SU-DHL-6 (cell line): ENCODE measurements around the gene PDK4.

ENCODE experiments used
- H2AFZ ChIP-seq: fragments of 200-600 bp; sonication (generic); 2 replicates; pipeline ENCODE4 v1.6.1; 2014; ENCODE audit warnings: low read depth, mild to moderate bottlenecking, moderate library complexity, mixed read lengths, antibody characterized with exemption, low read length; ENCODE audit not compliant: severe bottlenecking
- H3F3A ChIP-seq: fragments of 200-600 bp; shearing (Covaris generic); 2 replicates; pipeline ENCODE4 v1.6.0; 2016; ENCODE audit warnings: antibody characterized with exemption, mild to moderate bottlenecking; ENCODE audit not compliant: insufficient read depth
- H3K27ac ChIP-seq: fragments of 200-600 bp; sonication (generic); 2 replicates; pipeline ENCODE4 v1.5.1; 2016; ENCODE audit warnings: low read depth, mild to moderate bottlenecking, low read length, moderate library complexity, mixed read lengths
- H3K27me3 ChIP-seq: fragments of 200-600 bp; sonication (generic), shearing (Covaris generic); 2 replicates; pipeline ENCODE4 v1.6.0; 2014; ENCODE audit warnings: mild to moderate bottlenecking, low read length
- H3K36me3 ChIP-seq: fragments of 200-600 bp; sonication (generic); 2 replicates; pipeline ENCODE4 v1.6.1; 2014; ENCODE audit warnings: mild to moderate bottlenecking, low read length, mixed read lengths
- H3K4me2 ChIP-seq: fragments of 300-600, 200-600 bp; shearing (Covaris generic), sonication (generic); 2 replicates; pipeline ENCODE4 v1.6.0; 2014; ENCODE audit warnings: low read length, low read depth, mild to moderate bottlenecking; ENCODE audit not compliant: poor library complexity, severe bottlenecking
- H3K4me3 ChIP-seq: fragments of 200-600 bp; sonication (generic); 2 replicates; pipeline ENCODE4 v1.5.1; 2014; ENCODE audit warnings: antibody characterized with exemption, low read length, mild to moderate bottlenecking, mixed read lengths; ENCODE audit not compliant: insufficient read depth, poor library complexity, severe bottlenecking
- H3K79me2 ChIP-seq: fragments of 200-600 bp; sonication (generic); 2 replicates; pipeline ENCODE4 v1.6.1; 2014; ENCODE audit warnings: mild to moderate bottlenecking, low read length, moderate library complexity; ENCODE audit not compliant: insufficient read depth
- H3K9ac ChIP-seq: fragments of 200-600 bp; sonication (generic); 2 replicates; pipeline ENCODE4 v1.7.0; 2014; ENCODE audit warnings: mild to moderate bottlenecking, low read length
- H3K9me2 ChIP-seq: fragments of 200-600 bp; sonication (generic); replicated peaks from 2 replicates; pipeline ENCODE4 v1.6.1; 2014; ENCODE audit warnings: low read length; ENCODE audit not compliant: insufficient read depth
- H3K9me3 ChIP-seq: fragments of 200-600 bp; sonication (generic); 2 replicates; pipeline ENCODE4 v1.6.1; 2014; ENCODE audit warnings: low read length, mixed read lengths; ENCODE audit not compliant: insufficient read depth
- H4K20me1 ChIP-seq: fragments of 200-600 bp; sonication (generic); 2 replicates; pipeline ENCODE4 v1.6.1; 2014; ENCODE audit warnings: low read depth, mild to moderate bottlenecking, antibody characterized with exemption, low read length, moderate library complexity, mixed read lengths
- CTCF ChIP-seq: fragments of 200-600 bp; sonication (generic); IDR thresholded peaks from one replicate; pipeline ENCODE4 v1.5.1; 2017; ENCODE audit warnings: antibody characterized with exemption, mild to moderate bottlenecking, low read length, moderate library complexity; ENCODE audit not compliant: insufficient read depth, poor library complexity, severe bottlenecking
- EZH2phosphoT487 ChIP-seq: fragments of 200-600 bp; sonication (generic), shearing (Covaris generic); conservative IDR thresholded peaks from 2 replicates; pipeline ENCODE4 v1.6.1; 2018; ENCODE audit warnings: mild to moderate bottlenecking, antibody characterized with exemption, low read length, moderate library complexity, mixed read lengths

PDK4 gene

GRCh38 chr7:95550546-95550945, 45.8 kb downstream of the PDK4 start:
- Histone ChIP-seq H3K27ac (no peak overlapping the region), H3K9me2 (no peaks in the 10 kb centered on the region), H3K36me3 (no peaks in the 10 kb centered on the region), H3K4me3 (no peak overlapping the region), H3K4me2 (no peak overlapping the region), H2AFZ (no peak overlapping the region), H3K27me3 (0 out of 2 replicates have a peak, but pooled peaks cover 3% of the 10 kb centered on the region), H3K9ac (no peak overlapping the region), H3F3A (no peaks in the 10 kb centered on the region), H3K9me3 (no peaks in the 10 kb centered on the region), H4K20me1 (no peaks in the 10 kb centered on the region), H3K79me2 (no peaks in the 10 kb centered on the region)
- no peak for TF ChIP-seq EZH2phosphoT487
- no peak for TF ChIP-seq CTCF

GRCh38 chr7:95549818-95550529, 46.3 kb downstream of the PDK4 start:
- H3K4me2 ChIP-seq = no peak overlapping the region

GRCh38 chr7:95547361-95548348, 48.7 kb downstream of the PDK4 start:
- H3K9me2 ChIP-seq = no peaks in the 10 kb centered on the region
- H3K4me2 ChIP-seq = no peak overlapping the region
- no peak overlapping the region for H2AFZ ChIP-seq
- 0 out of 2 replicates have a peak, but pooled peaks cover 3% of the 10 kb centered on the region for H3K27me3 ChIP-seq
- H3K27ac ChIP-seq = no peak overlapping the region
- H3K9ac ChIP-seq = no peak overlapping the region
- TF ChIP-seq CTCF = no peak
- no peak for TF ChIP-seq EZH2phosphoT487
- no peaks in the 10 kb centered on the region for H3K9me3 ChIP-seq
- no peaks in the 10 kb centered on the region for H4K20me1 ChIP-seq
- no peaks in the 10 kb centered on the region for H3K36me3 ChIP-seq
- no peaks in the 10 kb centered on the region for H3F3A ChIP-seq
- no peak overlapping the region for H3K4me3 ChIP-seq
- H3K79me2 ChIP-seq = no peaks in the 10 kb centered on the region

More at GRCh38 chr7:95549818-95550529, 46.3 kb downstream of the PDK4 start:
- Histone ChIP-seq H2AFZ (no peak overlapping the region), H3K79me2 (no peaks in the 10 kb centered on the region), H3K9me2 (no peaks in the 10 kb centered on the region), H3K27ac (no peak overlapping the region), H3K36me3 (no peaks in the 10 kb centered on the region), H3K27me3 (0 out of 2 replicates have a peak, but pooled peaks cover 3% of the 10 kb centered on the region), H3K9ac (no peak overlapping the region), H4K20me1 (no peaks in the 10 kb centered on the region), H3K4me3 (no peak overlapping the region), H3K9me3 (no peaks in the 10 kb centered on the region), H3F3A (no peaks in the 10 kb centered on the region)
- no peak for TF ChIP-seq CTCF
- TF ChIP-seq EZH2phosphoT487 = no peak
